PFSK-1 (cell line): ENCODE data around the gene CBY2.

ENCODE experiments used
- POLR2AphosphoS5 ChIP-seq: IDR thresholded peaks from 2 replicates; pipeline ENCODE4 v1.6.1; 2012; ENCODE audit warnings: low read depth, mild to moderate bottlenecking, control low read depth, low read length, moderate library complexity
- TAF1 ChIP-seq: IDR thresholded peaks from 2 replicates; pipeline ENCODE4 v1.6.1; 2012; ENCODE audit warnings: low read length, control low read depth, borderline replicate concordance; ENCODE audit not compliant: insufficient read depth
- TF ChIP-seq, protein P1 (sequence below), 2 experiments: IDR thresholded peaks; 2 replicates each; pipeline versions ENCODE4 v1.6.1 to v1.8.0; 2011 to 2012; ENCODE audit warnings: low read depth in 2 of 2, low read length in 2 of 2, control low read depth in 1 of 2, inconsistent platforms in 1 of 2, mild to moderate bottlenecking in 1 of 2, moderate library complexity in 1 of 2; ENCODE audit not compliant: insufficient read depth in 1 of 2

- TF ChIP-seq, protein P1, sequence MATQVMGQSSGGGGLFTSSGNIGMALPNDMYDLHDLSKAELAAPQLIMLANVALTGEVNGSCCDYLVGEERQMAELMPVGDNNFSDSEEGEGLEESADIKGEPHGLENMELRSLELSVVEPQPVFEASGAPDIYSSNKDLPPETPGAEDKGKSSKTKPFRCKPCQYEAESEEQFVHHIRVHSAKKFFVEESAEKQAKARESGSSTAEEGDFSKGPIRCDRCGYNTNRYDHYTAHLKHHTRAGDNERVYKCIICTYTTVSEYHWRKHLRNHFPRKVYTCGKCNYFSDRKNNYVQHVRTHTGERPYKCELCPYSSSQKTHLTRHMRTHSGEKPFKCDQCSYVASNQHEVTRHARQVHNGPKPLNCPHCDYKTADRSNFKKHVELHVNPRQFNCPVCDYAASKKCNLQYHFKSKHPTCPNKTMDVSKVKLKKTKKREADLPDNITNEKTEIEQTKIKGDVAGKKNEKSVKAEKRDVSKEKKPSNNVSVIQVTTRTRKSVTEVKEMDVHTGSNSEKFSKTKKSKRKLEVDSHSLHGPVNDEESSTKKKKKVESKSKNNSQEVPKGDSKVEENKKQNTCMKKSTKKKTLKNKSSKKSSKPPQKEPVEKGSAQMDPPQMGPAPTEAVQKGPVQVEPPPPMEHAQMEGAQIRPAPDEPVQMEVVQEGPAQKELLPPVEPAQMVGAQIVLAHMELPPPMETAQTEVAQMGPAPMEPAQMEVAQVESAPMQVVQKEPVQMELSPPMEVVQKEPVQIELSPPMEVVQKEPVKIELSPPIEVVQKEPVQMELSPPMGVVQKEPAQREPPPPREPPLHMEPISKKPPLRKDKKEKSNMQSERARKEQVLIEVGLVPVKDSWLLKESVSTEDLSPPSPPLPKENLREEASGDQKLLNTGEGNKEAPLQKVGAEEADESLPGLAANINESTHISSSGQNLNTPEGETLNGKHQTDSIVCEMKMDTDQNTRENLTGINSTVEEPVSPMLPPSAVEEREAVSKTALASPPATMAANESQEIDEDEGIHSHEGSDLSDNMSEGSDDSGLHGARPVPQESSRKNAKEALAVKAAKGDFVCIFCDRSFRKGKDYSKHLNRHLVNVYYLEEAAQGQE (IDR thresholded peaks at IDR 0.05; ENCODE audit: insufficient read depth in 1 of 2, low read depth in 2 of 2, low read length in 2 of 2), result no peak
- TF ChIP-seq POLR2AphosphoS5 (no peak), TAF1 (no peak)
Observed at GRCh38 chr13:45678282-45678681, 23.8 kb upstream of the CBY2 start.
